ENCODE measurements around the gene HOXD8. TPM values are rescaled to one million over a fixed set of nuclear protein-coding genes. Genes with fewer than 3 reads are reported as not detected.

HOXD8 gene
- total RNA-seq, 1 experiment from 2014 or later = 1.9 TPM

- Histone ChIP-seq H3K4me3 (ENCODE audit: low read length) (peak overlapping the region; percentile 54), H3K9me3 (ENCODE audit: low read length) (no peaks in the 10 kb centered on the region), H3K9ac (ENCODE audit: low read length) (no peak overlapping the region), H3K9me2 (replicated peaks; ENCODE audit: low read length) (no peaks in the 10 kb centered on the region), H3K4me2 (ENCODE audit: low read length) (peak overlapping the region; percentile 81), H3K36me3 (ENCODE audit: low read depth, low read length) (no peaks in the 10 kb centered on the region), H3K79me2 (ENCODE audit: low read length) (no peaks in the 10 kb centered on the region), H3F3A (ENCODE audit: low read length, unreplicated experiment) (no peaks in the 10 kb centered on the region), H4K20me1 (ENCODE audit: low read length) (no peaks in the 10 kb centered on the region), H2AFZ (ENCODE audit: low read length) (peak overlapping the region; percentile 60; the same call in 1 of the 2 replicates), H3K27ac (ENCODE audit: low read length) (no peak overlapping the region), H3K27me3 (ENCODE audit: low read length) (peaks cover 50% of the 10 kb centered on the region), H3K4me1 (ENCODE audit: insufficient read depth, low read length) (peaks cover 12% of the 10 kb centered on the region)
- TF ChIP-seq EZH2 (IDR thresholded peaks at IDR 0.05; ENCODE audit: low read length, unreplicated experiment) (no peak), EZH2phosphoT487 (IDR thresholded peaks at IDR 0.05; ENCODE audit: borderline replicate concordance, low read length) (no peak), CTCF (conservative IDR thresholded peaks at IDR 0.05; ENCODE audit: low read depth, low read length) (peak; percentile 83)
- DNase-seq (peak; percentile 49), ATAC-seq (peak; percentile 34)
- intact Hi-C loops (cut with micrococcal nuclease) = loop anchor here (1.0 to 5.0 kb wide), 5 partner anchors 84 to 719 kb away; partner anchors contain the start of gene LNPK
- no TSS peak for BruUV-seq (replicated peaks)
- ChIA-PET POLR2A (ENCODE audit: unreplicated experiment) (no interaction called here), CTCF (interaction anchor here (0.6 to 1.1 kb wide), 4 partner anchors 30 to 889 kb away, joined by 3 to 5 read pairs (median 4); no protein-coding TSS in a partner anchor)
Measured at GRCh38 chr2:176085861-176086771, 43.4 kb upstream of the HOXD8 start.

- Histone ChIP-seq H3K4me3 (ENCODE audit: low read length) (peak overlapping the region; percentile 72), H3K27me3 (ENCODE audit: low read length) (peaks cover 60% of the 10 kb centered on the region), H3K4me1 (ENCODE audit: insufficient read depth, low read length) (peaks cover 12% of the 10 kb centered on the region)
Measured at GRCh38 chr2:176087330-176088047, 42.0 kb upstream of the HOXD8 start.

More at GRCh38 chr2:176087330-176088047, 42.0 kb upstream of the HOXD8 start:
- Histone ChIP-seq H3K9ac (ENCODE audit: low read length) (no peak overlapping the region), H3F3A (ENCODE audit: low read length, unreplicated experiment) (no peaks in the 10 kb centered on the region), H3K9me3 (ENCODE audit: low read length) (no peaks in the 10 kb centered on the region), H3K9me2 (replicated peaks; ENCODE audit: low read length) (no peaks in the 10 kb centered on the region), H3K36me3 (ENCODE audit: low read depth, low read length) (no peaks in the 10 kb centered on the region), H3K4me2 (ENCODE audit: low read length) (peak overlapping the region; percentile 98), H3K79me2 (ENCODE audit: low read length) (no peaks in the 10 kb centered on the region), H2AFZ (ENCODE audit: low read length) (peak overlapping the region; percentile 95), H3K27ac (ENCODE audit: low read length) (no peak overlapping the region), H4K20me1 (ENCODE audit: low read length) (no peaks in the 10 kb centered on the region)
- TF ChIP-seq EZH2 (IDR thresholded peaks at IDR 0.05; ENCODE audit: low read length, unreplicated experiment) (no peak), CTCF (conservative IDR thresholded peaks at IDR 0.05; ENCODE audit: low read depth, low read length) (no peak), EZH2phosphoT487 (IDR thresholded peaks at IDR 0.05; ENCODE audit: borderline replicate concordance, low read length) (no peak)
- ATAC-seq (no peak), DNase-seq (no peak)
- BruUV-seq (replicated peaks) = no TSS peak
- ChIA-PET POLR2A (ENCODE audit: unreplicated experiment) (no interaction called here), CTCF (interaction anchor here (0.6 to 1.4 kb wide), 4 partner anchors 9 to 500 kb away, joined by 3 to 7 read pairs (median 5); no protein-coding TSS in a partner anchor)
- intact Hi-C loops (cut with micrococcal nuclease) = loop anchor here (2.0 to 5.0 kb wide), 3 partner anchors 85 to 721 kb away; partner anchors contain the start of gene LNPK
